Retinal pigment epithelial cell (primary cell): ENCODE results near the gene SFRP2.

Experiments
- DNase-seq: peaks from one replicate; pipeline ENCODE4 v3.0.0-alpha.2; 2010; ENCODE audit warnings: low read depth
- H3K4me3 ChIP-seq: 2 replicates; pipeline ENCODE4 v1.5.1; 2011; ENCODE audit warnings: mild to moderate bottlenecking, low read length, control low read depth, moderate library complexity
- TF ChIP-seq, protein P1 (sequence below): conservative IDR thresholded peaks from 2 replicates; pipeline ENCODE4 v1.5.1; 2011; ENCODE audit warnings: low read depth, low read length, control low read depth, inconsistent platforms

The SFRP2 gene

DNA sequence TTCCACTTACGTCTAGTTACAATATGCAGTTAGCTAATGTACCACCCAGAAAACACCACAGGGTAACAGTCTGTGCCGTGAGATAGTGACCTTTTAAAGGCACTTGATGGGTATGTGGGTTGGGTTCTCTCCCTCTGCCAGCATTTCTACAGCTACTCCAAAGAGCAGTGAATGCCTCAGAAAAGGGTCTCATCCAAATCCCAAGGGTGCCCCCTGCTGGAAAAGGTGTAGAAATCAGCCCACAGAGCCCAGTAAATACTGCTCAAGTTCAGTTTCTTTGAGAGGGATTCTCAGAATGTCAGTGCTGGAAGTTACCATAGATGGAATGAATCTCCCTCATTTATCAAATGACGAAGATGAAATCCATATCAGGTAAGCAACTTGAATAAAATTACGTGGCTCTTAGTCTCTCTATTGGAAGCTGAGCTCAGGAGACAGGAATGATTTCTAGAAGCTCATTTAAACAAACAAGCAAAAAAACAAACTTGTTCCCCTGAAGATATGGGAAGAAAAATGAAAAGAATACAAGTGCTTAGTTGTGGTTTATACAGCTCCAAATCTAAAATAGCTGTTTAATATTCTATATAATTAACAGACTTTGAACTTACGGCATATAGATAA, 38.6 kb downstream of the SFRP2 start:
- peak; percentile 39 for DNase-seq
- TF ChIP-seq, protein P1, sequence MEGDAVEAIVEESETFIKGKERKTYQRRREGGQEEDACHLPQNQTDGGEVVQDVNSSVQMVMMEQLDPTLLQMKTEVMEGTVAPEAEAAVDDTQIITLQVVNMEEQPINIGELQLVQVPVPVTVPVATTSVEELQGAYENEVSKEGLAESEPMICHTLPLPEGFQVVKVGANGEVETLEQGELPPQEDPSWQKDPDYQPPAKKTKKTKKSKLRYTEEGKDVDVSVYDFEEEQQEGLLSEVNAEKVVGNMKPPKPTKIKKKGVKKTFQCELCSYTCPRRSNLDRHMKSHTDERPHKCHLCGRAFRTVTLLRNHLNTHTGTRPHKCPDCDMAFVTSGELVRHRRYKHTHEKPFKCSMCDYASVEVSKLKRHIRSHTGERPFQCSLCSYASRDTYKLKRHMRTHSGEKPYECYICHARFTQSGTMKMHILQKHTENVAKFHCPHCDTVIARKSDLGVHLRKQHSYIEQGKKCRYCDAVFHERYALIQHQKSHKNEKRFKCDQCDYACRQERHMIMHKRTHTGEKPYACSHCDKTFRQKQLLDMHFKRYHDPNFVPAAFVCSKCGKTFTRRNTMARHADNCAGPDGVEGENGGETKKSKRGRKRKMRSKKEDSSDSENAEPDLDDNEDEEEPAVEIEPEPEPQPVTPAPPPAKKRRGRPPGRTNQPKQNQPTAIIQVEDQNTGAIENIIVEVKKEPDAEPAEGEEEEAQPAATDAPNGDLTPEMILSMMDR = peak; percentile 84
- no peak overlapping the region for H3K4me3 ChIP-seq

DNA sequence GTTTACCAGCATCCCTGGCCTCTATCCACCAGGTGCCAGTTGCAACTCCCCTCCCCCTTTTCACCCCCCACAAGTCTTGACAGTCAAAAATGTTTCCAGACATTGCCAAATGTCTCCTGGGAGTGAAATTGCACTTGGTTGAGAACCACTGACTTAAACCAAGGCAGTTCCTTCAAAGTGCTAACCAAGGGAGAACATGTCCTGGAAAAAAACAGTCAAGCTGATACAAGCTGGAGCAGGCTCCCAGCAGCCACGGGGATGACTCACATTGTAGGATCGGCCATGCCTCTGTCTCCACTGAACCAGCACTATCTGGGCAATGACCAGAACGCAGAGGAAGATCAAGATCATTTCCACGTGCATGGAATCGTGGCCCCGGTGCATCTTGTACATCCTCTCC, 40.5 kb downstream of the SFRP2 start:
- TF ChIP-seq, protein P1 = no peak
- peak; percentile 22 for DNase-seq
- no peak overlapping the region for H3K4me3 ChIP-seq

DNA sequence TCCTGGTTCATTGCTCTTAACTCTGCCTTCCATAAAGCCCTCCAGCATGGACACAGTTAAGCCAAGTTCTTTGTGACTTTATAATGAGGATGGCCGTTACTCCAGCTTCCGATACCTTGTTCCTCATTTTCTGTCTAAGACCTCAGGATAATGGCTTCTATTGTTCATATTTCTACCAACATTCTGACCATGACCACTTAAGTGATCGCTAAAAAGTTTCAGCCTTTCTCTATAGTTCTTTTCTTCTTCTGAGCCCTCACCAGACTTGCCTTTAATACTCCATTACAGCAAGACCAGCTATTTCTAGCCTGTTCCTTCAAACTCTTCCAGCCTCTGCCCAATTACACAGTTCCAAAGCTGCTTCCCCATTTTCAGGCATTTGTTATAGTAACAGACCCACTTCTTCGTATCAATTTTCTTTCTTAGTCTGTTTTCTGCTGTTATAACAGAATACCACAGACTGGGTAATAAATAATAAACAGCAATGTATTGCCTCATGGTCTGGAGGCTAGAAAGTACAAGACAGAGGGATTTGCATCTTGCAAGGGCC, 41.4 kb downstream of the SFRP2 start:
- no peak overlapping the region for H3K4me3 ChIP-seq
- no peak for DNase-seq
- TF ChIP-seq, protein P1 = no peak

DNA sequence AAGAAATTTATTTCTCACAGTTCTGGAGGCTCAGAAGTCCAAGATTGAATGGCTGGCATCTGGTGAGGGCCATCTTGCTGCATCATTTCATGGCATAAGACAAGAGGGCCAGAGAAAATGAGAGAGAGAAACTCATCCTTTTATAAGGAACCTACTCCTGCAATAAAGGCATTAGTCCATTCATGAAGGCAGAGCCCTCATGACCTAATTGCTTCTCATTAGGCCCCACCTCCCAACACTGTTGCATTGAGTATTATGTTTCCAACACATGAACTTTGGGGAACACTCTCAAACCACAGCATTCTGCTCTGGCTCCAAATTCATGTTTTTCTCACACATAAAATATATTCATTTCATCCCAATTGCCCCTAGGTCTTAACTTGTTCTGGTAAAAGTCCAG, 43.2 kb downstream of the SFRP2 start:
- no peak for DNase-seq
- TF ChIP-seq, protein P1 = no peak
- no peak overlapping the region for H3K4me3 ChIP-seq

DNA sequence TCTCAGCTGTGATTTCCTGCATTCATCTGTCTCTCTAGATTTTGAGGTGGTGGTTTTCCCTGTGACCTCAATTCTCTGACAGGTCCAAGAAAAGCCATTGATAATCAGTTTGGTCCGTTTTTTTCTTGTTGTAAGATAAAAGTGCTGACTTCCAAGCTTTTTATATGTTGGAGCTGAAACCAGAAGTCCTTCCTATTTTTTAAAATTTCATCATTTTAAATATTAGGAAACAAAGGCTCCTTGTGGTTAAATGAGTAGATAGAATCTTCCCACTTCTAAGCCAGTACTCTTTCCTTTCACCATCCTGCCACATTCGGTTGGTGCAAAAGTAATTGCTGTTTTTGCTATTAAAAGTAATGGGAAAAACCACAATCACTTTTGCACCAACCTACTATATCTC, 47.3 kb downstream of the SFRP2 start:
- TF ChIP-seq, protein P1 = no peak
- no peak overlapping the region for H3K4me3 ChIP-seq
- DNase-seq = no peak

DNA sequence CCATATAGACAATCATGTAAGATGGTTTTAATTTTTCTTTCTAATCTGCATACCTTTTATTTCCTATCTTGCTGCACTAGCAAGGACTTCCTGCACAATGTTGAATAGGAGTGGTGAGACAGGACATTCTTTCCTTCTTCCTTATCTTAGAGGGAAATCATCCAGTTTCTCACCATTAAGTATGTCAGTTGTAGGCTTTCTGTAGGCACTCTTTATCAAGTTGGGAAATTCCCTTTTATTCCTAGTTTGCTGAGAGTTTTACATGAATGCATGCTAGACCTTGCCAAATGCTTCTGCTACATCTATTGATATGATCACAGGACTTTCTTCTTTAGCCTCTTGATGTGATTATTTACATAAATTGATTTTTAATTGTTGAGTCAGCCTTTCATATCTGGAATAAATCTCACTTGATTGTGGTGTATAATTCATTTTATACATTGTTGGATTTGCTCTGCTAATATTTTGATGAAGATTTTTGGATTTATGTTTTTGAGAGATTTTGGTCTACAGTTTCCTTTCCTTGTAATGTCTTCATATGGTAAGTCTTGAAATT, 52.9 kb downstream of the SFRP2 start:
- no peak for DNase-seq
- no peak overlapping the region for H3K4me3 ChIP-seq
- TF ChIP-seq, protein P1 = no peak
